GM12878 (cell line): ENCODE data around the gene TMEM37.

Experiments used
- CTCF ChIP-seq, 3 experiments: IDR thresholded peaks in 2 of 3; conservative IDR thresholded peaks in 1 of 3; 2 replicates each; pipeline ENCODE4 v1.5.1; 2011; ENCODE audit warnings: low read depth in 3 of 3, low read length in 3 of 3, mild to moderate bottlenecking in 3 of 3, control low read depth in 2 of 3, moderate library complexity in 2 of 3, inconsistent platforms in 1 of 3, mixed read lengths in 1 of 3; ENCODE audit not compliant: control insufficient read depth in 2 of 3, insufficient read depth in 1 of 3; ENCODE audit errors: extremely low read depth in 1 of 3
- POU2F2 ChIP-seq: IDR thresholded peaks from 3 replicates; pipeline ENCODE4 v1.6.1; 2011; ENCODE audit warnings: low read depth, mild to moderate bottlenecking, low read length, borderline replicate concordance

GRCh38 chr2:119465687-119466086, 34.0 kb downstream of the TMEM37 start:
- TF ChIP-seq CTCF (IDR thresholded peaks at IDR 0.05 in 2 of 3, conservative IDR thresholded peaks at IDR 0.05 in 1 of 3; ENCODE audit: control insufficient read depth in 2 of 3, extremely low read depth in 1 of 3, insufficient read depth in 1 of 3, low read depth in 3 of 3, low read length in 3 of 3) (no peak), POU2F2 (no peak)
